HEK293T (cell line): Measurements from ENCODE around the gene KMT2E.

Source experiments
- ARNT ChIP-seq: fragments of 450-650 bp; IDR thresholded peaks from 2 replicates; pipeline ENCODE4 v1.6.1; 2017; ENCODE audit warnings: mild to moderate bottlenecking
- BHLHE40 ChIP-seq: fragments of 450-650 bp; IDR thresholded peaks from 2 replicates; pipeline ENCODE4 v1.6.1; 2016; ENCODE audit warnings: mild to moderate bottlenecking, moderate library complexity, borderline replicate concordance
- CTBP1 ChIP-seq: fragments of 450-650 bp; IDR thresholded peaks from 2 replicates; pipeline ENCODE4 v1.6.1; 2016; ENCODE audit warnings: borderline replicate concordance
- ELF4 ChIP-seq: fragments of 450-650 bp; IDR thresholded peaks from 2 replicates; pipeline ENCODE4 v1.6.1; 2017; ENCODE audit warnings: antibody characterized with exemption
- FOXA1 ChIP-seq: fragments of 450-650 bp; IDR thresholded peaks from 2 replicates; pipeline ENCODE4 v1.6.1; 2016; ENCODE audit warnings: mild to moderate bottlenecking
- FOXK2 ChIP-seq: fragments of 450-650 bp; IDR thresholded peaks from 2 replicates; pipeline ENCODE4 v1.6.1; 2016; ENCODE audit warnings: mild to moderate bottlenecking
- L3MBTL2 ChIP-seq: fragments of 450-650 bp; conservative IDR thresholded peaks from 2 replicates; pipeline ENCODE4 v1.6.1; 2016; ENCODE audit warnings: mild to moderate bottlenecking
- SP1 ChIP-seq: fragments of 450-650 bp; IDR thresholded peaks from 2 replicates; pipeline ENCODE4 v1.6.1; 2017
- SUZ12 ChIP-seq: fragments of 450-650 bp; IDR thresholded peaks from 2 replicates; pipeline ENCODE4 v1.6.1; 2016; ENCODE audit warnings: mild to moderate bottlenecking
- TARDBP ChIP-seq: fragments of 450-650 bp; IDR thresholded peaks from 2 replicates; pipeline ENCODE4 v1.6.1; 2016
- ZNF384 ChIP-seq: fragments of 450-650 bp; IDR thresholded peaks from 2 replicates; pipeline ENCODE4 v1.6.1; 2016
- TF ChIP-seq, protein P1 (sequence below): fragments of 450-650 bp; IDR thresholded peaks from 2 replicates; pipeline ENCODE4 v1.6.1; 2016

DNA sequence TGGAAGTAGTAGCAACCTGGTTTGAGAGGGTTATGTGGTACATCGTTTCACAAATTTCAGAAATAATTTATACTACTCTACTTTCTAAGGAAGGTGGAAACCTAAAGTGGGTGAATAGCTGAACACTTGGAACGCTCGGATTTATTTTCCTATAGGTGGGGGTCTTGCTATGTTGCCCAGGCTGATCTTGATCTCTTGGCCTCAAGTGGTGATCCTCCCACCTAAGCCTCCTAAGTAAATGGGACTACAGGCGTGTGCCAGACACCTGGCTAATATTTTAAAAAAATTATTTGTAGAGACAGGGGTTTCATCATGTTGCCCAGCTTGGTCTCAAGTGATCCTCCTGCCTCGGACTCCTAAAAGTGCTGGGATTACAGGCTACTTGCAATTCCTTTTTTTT, 6.7 kb upstream of the KMT2E start:
- TF ChIP-seq SP1 (no peak), ZNF384 (no peak), FOXA1 (no peak), L3MBTL2 (no peak), ARNT (no peak), BHLHE40 (no peak), SUZ12 (no peak), FOXK2 (no peak), ELF4 (no peak), TARDBP (no peak), CTBP1 (no peak)
- TF ChIP-seq, protein P1, sequence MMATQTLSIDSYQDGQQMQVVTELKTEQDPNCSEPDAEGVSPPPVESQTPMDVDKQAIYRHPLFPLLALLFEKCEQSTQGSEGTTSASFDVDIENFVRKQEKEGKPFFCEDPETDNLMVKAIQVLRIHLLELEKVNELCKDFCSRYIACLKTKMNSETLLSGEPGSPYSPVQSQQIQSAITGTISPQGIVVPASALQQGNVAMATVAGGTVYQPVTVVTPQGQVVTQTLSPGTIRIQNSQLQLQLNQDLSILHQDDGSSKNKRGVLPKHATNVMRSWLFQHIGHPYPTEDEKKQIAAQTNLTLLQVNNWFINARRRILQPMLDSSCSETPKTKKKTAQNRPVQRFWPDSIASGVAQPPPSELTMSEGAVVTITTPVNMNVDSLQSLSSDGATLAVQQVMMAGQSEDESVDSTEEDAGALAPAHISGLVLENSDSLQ, result no peak
